ENCODE data around the gene COL1A2.
A peak's percentile ranks its signal among the peaks of the same experiment; 100 is the strongest.

Gene COL1A2

GRCh38 chr7:94382132-94382531 is 12.6 kb upstream of the COL1A2 start:
- Histone ChIP-seq H3K4me1 (ENCODE audit: control insufficient read depth, insufficient read depth, low read length, poor library complexity, severe bottlenecking) (peaks cover 11% of the 10 kb centered on the region), H3K27ac (ENCODE audit: low read depth, low read length, severe bottlenecking) (no peak overlapping the region), H3K4me3 (ENCODE audit: extremely low read depth, insufficient read depth, low read length, poor library complexity, severe bottlenecking) (no peak overlapping the region), H3K9me3 (ENCODE audit: control insufficient read depth, low read length) (no peaks in the 10 kb centered on the region), H3K36me3 (ENCODE audit: control insufficient read depth, insufficient read depth, low read length) (no peaks in the 10 kb centered on the region)
- 95 to 100% methylated on average over 2 of the region's 3 CpGs for WGBS, 2 experiments (ENCODE audit: insufficient coverage in 2 of 2)

GRCh38 chr7:94382746-94383145 is 11.9 kb upstream of the COL1A2 start:
- 100% methylated on average over 1 of the region's 1 CpG; no CpG with 5 or more reads in 1 of the 2 experiments for WGBS, 2 experiments (ENCODE audit: insufficient coverage in 2 of 2)
- Histone ChIP-seq H3K4me3 (ENCODE audit: extremely low read depth, insufficient read depth, low read length, poor library complexity, severe bottlenecking) (no peak overlapping the region), H3K9me3 (ENCODE audit: control insufficient read depth, low read length) (no peaks in the 10 kb centered on the region), H3K36me3 (ENCODE audit: control insufficient read depth, insufficient read depth, low read length) (no peaks in the 10 kb centered on the region), H3K4me1 (ENCODE audit: control insufficient read depth, insufficient read depth, low read length, poor library complexity, severe bottlenecking) (peaks cover 11% of the 10 kb centered on the region), H3K27ac (ENCODE audit: low read depth, low read length, severe bottlenecking) (no peak overlapping the region)

GRCh38 chr7:94384315-94384714 is 10.4 kb upstream of the COL1A2 start:
- Histone ChIP-seq H3K27ac (ENCODE audit: low read depth, low read length, severe bottlenecking) (no peak overlapping the region), H3K9me3 (ENCODE audit: control insufficient read depth, low read length) (no peaks in the 10 kb centered on the region), H3K36me3 (ENCODE audit: control insufficient read depth, insufficient read depth, low read length) (no peaks in the 10 kb centered on the region), H3K4me1 (ENCODE audit: control insufficient read depth, insufficient read depth, low read length, poor library complexity, severe bottlenecking) (peaks cover 5% of the 10 kb centered on the region), H3K4me3 (ENCODE audit: extremely low read depth, insufficient read depth, low read length, poor library complexity, severe bottlenecking) (no peak overlapping the region)
- 66 to 72% methylated on average over 2 to 3 of the region's 4 CpGs for WGBS, 2 experiments (ENCODE audit: insufficient coverage in 2 of 2)

GRCh38 chr7:94386416-94386815 is 8.3 kb upstream of the COL1A2 start:
- no peaks in the 10 kb centered on the region for H3K36me3 ChIP-seq (ENCODE audit: control insufficient read depth, insufficient read depth, low read length)
- WGBS, 2 experiments (ENCODE audit: insufficient coverage in 2 of 2) = 67 to 83% methylated on average over 2 of the region's 2 CpGs
- no peak overlapping the region for H3K4me3 ChIP-seq (ENCODE audit: extremely low read depth, insufficient read depth, low read length, poor library complexity, severe bottlenecking)
- H3K27ac ChIP-seq (ENCODE audit: low read depth, low read length, severe bottlenecking) = no peak overlapping the region
- no peaks in the 10 kb centered on the region for H3K9me3 ChIP-seq (ENCODE audit: control insufficient read depth, low read length)
- H3K4me1 ChIP-seq (ENCODE audit: control insufficient read depth, insufficient read depth, low read length, poor library complexity, severe bottlenecking) = peaks cover 12% of the 10 kb centered on the region

GRCh38 chr7:94388540-94388939 is 6.2 kb upstream of the COL1A2 start:
- H3K4me1 ChIP-seq (ENCODE audit: control insufficient read depth, insufficient read depth, low read length, poor library complexity, severe bottlenecking) = peaks cover 27% of the 10 kb centered on the region
- H3K4me3 ChIP-seq (ENCODE audit: extremely low read depth, insufficient read depth, low read length, poor library complexity, severe bottlenecking) = no peak overlapping the region
- no peaks in the 10 kb centered on the region for H3K36me3 ChIP-seq (ENCODE audit: control insufficient read depth, insufficient read depth, low read length)
- H3K27ac ChIP-seq (ENCODE audit: low read depth, low read length, severe bottlenecking) = no peak overlapping the region
- H3K9me3 ChIP-seq (ENCODE audit: control insufficient read depth, low read length) = no peaks in the 10 kb centered on the region
- WGBS, 2 experiments (ENCODE audit: insufficient coverage in 2 of 2) = no CpG with 5 or more reads among the region's 1 CpG

GRCh38 chr7:94389381-94389780 is 5.3 kb upstream of the COL1A2 start:
- H3K9me3 ChIP-seq (ENCODE audit: control insufficient read depth, low read length) = no peaks in the 10 kb centered on the region
- no peaks in the 10 kb centered on the region for H3K36me3 ChIP-seq (ENCODE audit: control insufficient read depth, insufficient read depth, low read length)
- WGBS, 2 experiments (ENCODE audit: insufficient coverage in 2 of 2) = 100% methylated on average over 1 of the region's 1 CpG
- no peak overlapping the region for H3K27ac ChIP-seq (ENCODE audit: low read depth, low read length, severe bottlenecking)
- H3K4me3 ChIP-seq (ENCODE audit: extremely low read depth, insufficient read depth, low read length, poor library complexity, severe bottlenecking) = no peak overlapping the region
- peaks cover 31% of the 10 kb centered on the region for H3K4me1 ChIP-seq (ENCODE audit: control insufficient read depth, insufficient read depth, low read length, poor library complexity, severe bottlenecking)

GRCh38 chr7:94391726-94392392 is 2.8 kb upstream of the COL1A2 start:
- peaks cover 26% of the 10 kb centered on the region for H3K4me1 ChIP-seq (ENCODE audit: control insufficient read depth, insufficient read depth, low read length, poor library complexity, severe bottlenecking)
- H3K9me3 ChIP-seq (ENCODE audit: control insufficient read depth, low read length) = no peaks in the 10 kb centered on the region
- 17 to 21% methylated on average over 3 to 4 of the region's 4 CpGs for WGBS, 2 experiments (ENCODE audit: insufficient coverage in 2 of 2)
- H3K4me3 ChIP-seq (ENCODE audit: extremely low read depth, insufficient read depth, low read length, poor library complexity, severe bottlenecking) = peak overlapping the region; percentile 12
- peak overlapping the region; percentile 97 for H3K27ac ChIP-seq (ENCODE audit: low read depth, low read length, severe bottlenecking)
- H3K36me3 ChIP-seq (ENCODE audit: control insufficient read depth, insufficient read depth, low read length) = no peaks in the 10 kb centered on the region

GRCh38 chr7:94392393-94392786 is 2.3 kb upstream of the COL1A2 start:
- WGBS, 2 experiments (ENCODE audit: insufficient coverage in 2 of 2) = 0 to 13% methylated on average over 1 of the region's 1 CpG
- H3K27ac ChIP-seq (ENCODE audit: low read depth, low read length, severe bottlenecking) = peak overlapping the region; percentile 97
- H3K4me3 ChIP-seq (ENCODE audit: extremely low read depth, insufficient read depth, low read length, poor library complexity, severe bottlenecking) = peak overlapping the region; percentile 12
- H3K36me3 ChIP-seq (ENCODE audit: control insufficient read depth, insufficient read depth, low read length) = no peaks in the 10 kb centered on the region
- H3K4me1 ChIP-seq (ENCODE audit: control insufficient read depth, insufficient read depth, low read length, poor library complexity, severe bottlenecking) = peaks cover 26% of the 10 kb centered on the region
- no peaks in the 10 kb centered on the region for H3K9me3 ChIP-seq (ENCODE audit: control insufficient read depth, low read length)

GRCh38 chr7:94393246-94394108 is 1.2 kb upstream of the COL1A2 start:
- H3K36me3 ChIP-seq (ENCODE audit: control insufficient read depth, insufficient read depth, low read length) = peaks cover 5% of the 10 kb centered on the region
- peak overlapping the region; percentile 67 for H3K4me3 ChIP-seq (ENCODE audit: extremely low read depth, insufficient read depth, low read length, poor library complexity, severe bottlenecking)
- WGBS, 2 experiments (ENCODE audit: insufficient coverage in 2 of 2) = 52 to 53% methylated on average over 10 to 13 of the region's 24 CpGs
- peaks cover 26% of the 10 kb centered on the region for H3K4me1 ChIP-seq (ENCODE audit: control insufficient read depth, insufficient read depth, low read length, poor library complexity, severe bottlenecking)
- no peaks in the 10 kb centered on the region for H3K9me3 ChIP-seq (ENCODE audit: control insufficient read depth, low read length)
- peak overlapping the region; percentile 97 for H3K27ac ChIP-seq (ENCODE audit: low read depth, low read length, severe bottlenecking)

GRCh38 chr7:94394109-94394436 is 622 bp upstream of the COL1A2 start:
- H3K36me3 ChIP-seq (ENCODE audit: control insufficient read depth, insufficient read depth, low read length) = peaks cover 8% of the 10 kb centered on the region
- peaks cover 26% of the 10 kb centered on the region for H3K4me1 ChIP-seq (ENCODE audit: control insufficient read depth, insufficient read depth, low read length, poor library complexity, severe bottlenecking)
- 12 to 29% methylated on average over 6 to 11 of the region's 19 CpGs for WGBS, 2 experiments (ENCODE audit: insufficient coverage in 2 of 2)
- peak overlapping the region; percentile 67 for H3K4me3 ChIP-seq (ENCODE audit: extremely low read depth, insufficient read depth, low read length, poor library complexity, severe bottlenecking)
- H3K9me3 ChIP-seq (ENCODE audit: control insufficient read depth, low read length) = no peaks in the 10 kb centered on the region
- H3K27ac ChIP-seq (ENCODE audit: low read depth, low read length, severe bottlenecking) = peak overlapping the region; percentile 97
